NCI-H1694 treated with DMSO at 0.1 percent for 48 hours (cell line): ENCODE results near the gene TCEA2.

Source experiments
- DNase-seq: peaks from one replicate; lab custom pipeline; 2025; lab: John Stamatoyannopoulos, UW

TCEA2 gene

DNA sequence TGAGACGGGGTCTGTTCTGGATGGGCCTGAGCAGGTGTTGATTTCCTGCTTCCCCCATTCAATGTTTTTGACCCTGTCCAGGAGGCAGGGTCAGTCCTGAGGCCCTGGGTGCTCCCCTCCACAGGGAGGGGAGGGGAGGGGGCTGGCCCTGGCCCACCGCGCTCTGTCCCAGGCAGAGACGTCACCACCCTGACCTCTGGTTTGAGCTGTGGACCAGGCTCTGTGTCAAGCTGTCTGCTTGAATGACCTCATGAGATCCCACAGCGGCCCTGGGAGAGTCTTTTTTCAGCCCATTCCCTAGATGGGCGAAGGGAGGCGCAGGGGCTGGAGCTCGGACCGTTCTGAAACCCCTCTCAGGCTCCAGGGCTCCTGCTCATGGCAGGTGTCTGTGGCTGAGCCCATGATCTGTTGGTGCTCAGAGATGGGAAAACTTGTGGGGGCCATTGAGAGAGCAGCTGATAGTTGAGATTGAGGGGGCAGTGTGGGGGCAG, 30.1 kb downstream of the TCEA2 start:
- DNase-seq: no peak

DNA sequence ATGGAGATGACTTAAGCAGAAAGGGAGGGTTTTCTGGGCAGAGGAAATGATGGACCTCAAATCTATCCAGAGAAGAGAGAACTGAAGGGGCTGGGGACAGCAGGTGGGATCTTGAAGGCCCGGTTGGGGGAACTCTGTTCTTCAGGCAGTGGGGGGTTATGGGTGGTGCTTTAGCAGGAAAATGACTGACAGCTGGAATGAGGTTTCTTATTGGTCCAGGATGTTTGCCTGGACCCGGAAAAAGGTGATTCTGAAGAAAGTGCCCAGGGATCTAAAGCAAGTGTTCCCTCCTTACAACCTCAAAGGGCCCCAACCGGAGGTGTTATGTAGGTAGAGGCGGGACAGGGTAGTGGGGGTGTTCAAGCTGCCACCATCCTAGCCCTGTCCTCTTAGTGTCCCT, 32.5 kb downstream of the TCEA2 start:
- DNase-seq: no peak

DNA sequence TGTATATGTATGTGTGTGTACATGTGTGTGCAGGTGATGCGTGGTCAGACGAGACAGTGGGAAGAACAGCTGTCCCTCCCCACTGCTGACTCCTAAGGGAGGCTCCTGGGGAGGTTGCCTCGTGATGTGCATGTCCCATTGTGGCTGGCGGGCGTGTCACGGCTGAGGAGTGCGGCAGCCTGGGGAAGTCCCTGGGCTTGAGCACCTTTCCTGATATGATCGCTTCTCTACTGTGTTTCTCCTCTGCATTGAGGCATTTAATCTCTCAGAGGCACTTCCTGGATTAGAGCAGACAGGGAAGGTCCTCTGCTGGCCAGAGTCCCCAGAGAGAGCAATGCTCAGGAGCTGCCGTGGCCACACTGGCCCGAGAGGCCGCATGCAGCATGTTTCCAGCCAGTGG, 32.9 kb downstream of the TCEA2 start:
- DNase-seq: no peak

DNA sequence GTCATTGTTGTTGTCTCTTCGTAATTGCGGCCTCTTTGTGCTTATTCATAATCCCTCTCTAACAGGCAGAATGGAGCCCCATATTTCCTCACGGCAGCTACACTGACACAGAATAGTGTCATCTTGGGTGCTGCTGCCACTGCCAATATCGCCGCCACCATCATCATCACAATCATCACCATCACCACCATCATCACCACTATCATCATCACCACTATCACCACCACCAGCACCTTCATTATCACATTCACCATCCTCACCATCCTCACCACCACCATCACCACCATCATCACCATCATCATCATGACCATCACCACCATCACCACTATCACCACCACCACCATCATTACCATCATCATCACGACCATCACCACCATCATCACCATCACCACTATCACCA, 33.5 kb downstream of the TCEA2 start:
- DNase-seq: no peak

DNA sequence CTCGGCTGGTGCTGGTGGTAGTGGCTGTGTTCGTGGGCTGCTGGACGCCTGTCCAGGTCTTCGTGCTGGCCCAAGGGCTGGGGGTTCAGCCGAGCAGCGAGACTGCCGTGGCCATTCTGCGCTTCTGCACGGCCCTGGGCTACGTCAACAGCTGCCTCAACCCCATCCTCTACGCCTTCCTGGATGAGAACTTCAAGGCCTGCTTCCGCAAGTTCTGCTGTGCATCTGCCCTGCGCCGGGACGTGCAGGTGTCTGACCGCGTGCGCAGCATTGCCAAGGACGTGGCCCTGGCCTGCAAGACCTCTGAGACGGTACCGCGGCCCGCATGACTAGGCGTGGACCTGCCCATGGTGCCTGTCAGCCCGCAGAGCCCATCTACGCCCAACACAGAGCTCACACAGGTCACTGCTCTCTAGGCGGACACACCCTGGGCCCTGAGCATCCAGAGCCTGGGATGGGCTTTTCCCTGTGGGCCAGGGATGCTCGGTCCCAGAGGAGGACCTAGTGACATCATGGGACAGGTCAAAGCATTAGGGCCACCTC, 35.5 kb downstream of the TCEA2 start:
- no peak for DNase-seq

DNA sequence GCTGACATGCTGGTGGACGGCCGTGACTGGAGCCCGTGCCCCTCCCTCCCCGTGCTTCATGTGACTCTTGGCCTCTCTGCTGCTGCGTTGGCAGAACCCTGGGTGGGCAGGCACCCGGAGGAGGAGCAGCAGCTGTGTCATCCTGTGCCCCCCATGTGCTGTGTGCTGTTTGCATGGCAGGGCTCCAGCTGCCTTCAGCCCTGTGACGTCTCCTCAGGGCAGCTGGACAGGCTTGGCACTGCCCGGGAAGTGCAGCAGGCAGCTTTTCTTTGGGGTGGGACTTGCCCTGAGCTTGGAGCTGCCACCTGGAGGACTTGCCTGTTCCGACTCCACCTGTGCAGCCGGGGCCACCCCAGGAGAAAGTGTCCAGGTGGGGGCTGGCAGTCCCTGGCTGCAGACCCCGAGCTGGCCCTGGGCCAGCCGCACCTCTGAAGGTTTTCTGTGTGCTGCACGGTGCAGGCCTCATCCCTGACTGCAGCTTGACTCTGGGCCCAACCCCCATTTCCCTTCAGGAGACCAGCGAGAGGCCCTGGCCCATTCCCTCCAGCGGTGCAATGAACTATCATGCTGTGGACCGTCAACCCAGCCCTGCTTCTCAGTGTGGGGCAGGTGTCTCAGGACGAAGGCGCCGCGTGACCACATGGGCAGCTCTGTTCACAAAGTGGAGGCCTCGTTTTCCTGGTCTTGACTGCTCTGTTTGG, 36.2 kb downstream of the TCEA2 start:
- peak; percentile 47 for DNase-seq

DNA sequence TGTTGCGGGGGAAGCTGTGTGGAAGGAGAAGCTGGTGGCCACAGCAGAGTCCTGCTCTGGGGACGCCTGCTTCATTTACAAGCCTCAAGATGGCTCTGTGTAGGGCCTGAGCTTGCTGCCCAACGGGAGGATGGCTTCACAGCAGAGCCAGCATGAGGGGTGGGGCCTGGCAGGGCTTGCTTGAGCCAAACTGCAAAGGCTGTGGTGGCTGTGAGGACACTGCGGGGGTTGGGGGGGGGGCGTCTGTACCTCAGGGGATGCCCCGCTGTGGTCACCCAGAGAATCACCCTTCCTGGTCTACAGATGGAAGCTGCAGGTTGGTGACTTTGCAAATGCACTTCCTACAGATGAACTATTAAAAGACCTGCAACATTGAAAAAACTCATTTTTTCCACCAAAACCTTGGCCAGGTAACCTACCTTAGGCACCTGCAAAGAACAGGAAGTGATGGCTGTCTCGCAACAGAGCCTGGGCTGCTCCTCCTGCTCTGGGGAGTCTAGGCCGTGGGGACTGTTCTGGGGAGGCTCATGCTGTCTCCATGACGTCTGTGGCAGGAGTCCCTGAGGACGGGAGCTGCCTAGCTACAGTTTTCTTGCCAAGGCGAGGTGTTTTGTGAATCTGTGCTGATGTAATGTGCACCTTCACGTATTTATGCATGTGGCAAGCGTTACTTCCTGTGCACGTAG, 37.0 kb downstream of the TCEA2 start:
- DNase-seq: no peak

DNA sequence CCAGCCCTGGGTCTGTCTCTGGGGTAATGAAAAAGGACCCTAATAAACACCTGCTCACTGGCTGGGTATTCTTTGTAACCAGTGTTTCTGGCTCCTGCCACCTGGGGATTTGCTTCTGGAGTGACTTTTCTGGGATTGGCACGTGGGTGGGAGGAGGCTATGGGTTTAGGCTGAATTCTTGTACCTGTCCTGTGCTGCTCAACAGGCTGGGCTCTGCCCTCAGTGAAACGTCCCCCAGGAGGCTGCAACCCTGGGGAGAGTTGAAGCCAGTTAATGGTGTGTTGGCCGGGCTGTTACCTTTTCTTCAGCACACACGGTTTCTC, 37.5 kb downstream of the TCEA2 start:
- DNase-seq: no peak

DNA sequence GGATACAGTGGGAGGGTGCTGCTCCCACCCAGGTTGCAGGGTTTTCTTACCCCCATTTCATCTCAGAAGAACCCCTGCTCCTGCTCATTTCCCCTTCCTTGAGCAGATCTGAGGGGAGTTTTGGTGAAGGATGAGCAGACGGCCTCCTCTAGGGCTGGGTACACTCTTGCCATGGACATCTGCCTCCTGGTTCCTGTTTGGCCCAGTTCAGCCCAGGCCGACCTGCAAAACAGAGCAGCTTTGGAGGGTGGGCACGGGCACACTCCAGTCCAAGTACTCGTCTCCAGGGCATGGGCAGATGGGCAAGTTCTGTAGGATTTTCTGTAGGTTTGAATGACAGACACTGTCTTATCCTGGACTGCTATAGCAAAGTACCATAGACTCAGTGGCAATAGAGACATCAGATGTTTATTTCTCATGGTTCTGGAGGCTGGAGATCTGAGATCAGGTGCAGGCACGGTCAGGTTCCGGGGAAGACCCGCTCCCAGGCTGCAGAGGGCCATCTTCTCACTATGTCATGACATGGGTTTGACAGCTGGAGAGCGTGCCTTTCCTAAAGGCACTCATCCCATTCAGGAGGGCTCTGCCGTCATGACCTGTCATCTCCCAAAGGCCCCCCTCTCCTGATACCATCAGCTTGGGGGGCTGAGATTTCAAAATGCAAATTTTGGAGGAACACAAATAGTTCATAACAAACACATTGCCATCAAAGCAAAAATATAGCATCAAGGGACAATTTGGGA, 38.1 kb downstream of the TCEA2 start:
- DNase-seq: no peak

DNA sequence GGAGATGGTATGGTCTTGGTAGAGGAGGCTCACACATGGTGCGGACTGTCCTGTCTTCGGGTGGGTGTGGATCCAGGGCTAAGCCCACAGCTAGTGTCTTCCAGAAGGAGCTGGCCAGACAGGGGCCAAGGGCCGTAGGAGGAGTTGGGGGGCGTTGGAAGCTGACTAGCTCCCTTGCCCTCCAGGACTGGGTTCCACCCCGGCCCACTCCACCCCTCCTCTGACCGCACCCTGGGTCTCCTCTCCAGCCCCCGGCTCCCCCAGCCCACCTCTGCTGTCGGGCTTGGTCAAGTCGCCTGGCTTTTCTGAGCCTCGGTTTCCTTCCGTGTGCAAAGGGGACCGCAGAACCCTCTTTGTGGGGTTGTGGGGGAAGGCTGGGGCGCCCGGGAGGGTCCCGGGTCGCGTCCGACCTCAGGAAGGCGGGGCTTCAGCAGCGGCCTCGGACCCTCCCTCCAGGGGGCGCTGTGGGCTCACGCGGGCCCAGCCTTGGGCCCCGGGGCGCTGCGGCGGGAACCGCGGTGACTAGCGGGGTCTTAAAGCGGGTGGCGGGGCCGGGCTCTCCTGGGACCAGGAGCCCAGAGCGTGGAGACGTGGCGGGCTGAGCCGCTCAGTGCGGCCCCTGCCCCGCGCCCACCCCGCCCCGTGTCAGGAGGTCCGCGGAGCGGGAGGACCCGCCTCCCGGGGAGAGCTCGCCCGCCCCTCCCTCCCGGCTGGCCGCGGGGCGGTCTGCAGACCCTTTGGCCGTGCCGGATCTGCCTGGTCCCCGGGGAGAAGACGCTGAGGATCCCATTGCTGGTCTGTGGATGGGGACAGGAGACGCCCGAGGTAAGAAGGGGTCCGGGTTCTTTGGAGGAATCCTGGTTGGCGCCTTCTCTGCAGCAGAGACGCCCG, 39.0 kb downstream of the TCEA2 start:
- no peak for DNase-seq

DNA sequence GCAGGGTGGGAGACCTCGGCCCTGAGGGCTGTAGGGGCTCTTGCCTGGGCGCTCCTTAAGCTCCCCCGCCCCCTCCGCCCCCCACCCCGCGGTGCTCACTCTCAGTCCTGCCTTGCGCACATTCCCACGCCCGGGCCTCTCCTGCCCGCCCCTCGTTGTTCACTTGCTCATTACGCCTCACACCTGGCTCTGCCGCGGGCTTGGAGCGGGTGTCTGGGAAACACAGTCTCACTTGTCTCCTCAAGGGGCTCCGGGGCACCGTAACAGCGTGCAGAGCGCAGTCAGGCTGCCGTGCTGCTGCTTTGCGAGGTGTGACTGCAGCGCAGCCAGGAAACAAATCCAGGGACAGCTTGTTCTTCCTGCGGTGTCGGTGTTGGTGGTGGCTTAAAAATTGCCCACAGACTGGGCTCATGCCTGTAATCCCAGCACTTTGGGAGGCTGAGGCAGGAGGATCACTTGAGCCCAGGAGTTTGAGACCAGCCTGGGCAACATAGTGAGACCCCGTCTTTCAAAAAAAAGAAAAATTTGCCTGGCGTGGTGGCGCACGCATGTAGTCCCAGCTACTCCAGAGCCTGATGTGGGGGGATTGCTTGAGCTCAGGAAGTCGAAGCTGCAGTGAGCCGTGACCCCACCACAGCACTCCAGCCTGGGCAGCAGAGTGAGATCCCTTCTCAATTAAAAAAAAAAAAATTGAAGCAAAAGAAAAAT, 39.8 kb downstream of the TCEA2 start:
- DNase-seq: peak; percentile 40

DNA sequence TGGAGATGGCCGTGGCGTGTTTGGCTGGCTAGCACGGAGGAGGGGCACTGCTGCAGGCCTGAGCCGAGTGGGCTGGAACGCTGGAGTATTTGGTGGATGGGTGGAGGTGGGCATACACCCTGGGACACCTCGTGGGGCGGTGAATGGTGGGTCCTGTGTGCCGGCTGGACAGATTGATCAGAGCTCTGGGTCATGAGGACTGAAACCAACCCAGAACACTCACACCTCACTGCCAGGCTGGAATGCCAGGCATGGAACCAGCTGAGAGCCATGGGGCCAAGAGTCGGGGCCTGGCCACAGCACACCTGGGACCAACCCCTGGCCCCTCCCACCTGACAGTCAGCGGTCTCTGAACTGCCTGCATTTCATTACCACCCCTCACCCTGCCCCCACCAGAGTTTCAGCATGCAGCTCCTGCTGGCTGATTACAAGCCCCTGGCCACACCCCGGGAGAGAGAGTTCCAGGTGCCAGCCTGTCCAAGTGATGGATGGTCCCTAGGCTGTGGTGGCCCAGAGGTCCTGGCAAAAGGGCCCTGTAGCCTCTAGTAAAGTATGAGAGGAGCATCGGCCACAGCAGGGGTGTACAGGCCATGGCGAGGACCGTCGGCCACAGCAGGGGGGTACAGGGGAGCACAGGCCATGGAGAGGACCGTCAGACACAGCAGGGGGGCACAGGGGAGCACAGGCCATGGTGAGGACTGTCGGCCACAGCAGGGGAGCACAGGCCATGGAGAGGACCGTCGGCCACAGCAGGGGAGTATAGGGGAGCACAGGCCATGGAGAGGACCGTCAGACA, 41.1 kb downstream of the TCEA2 start:
- no peak for DNase-seq

DNA sequence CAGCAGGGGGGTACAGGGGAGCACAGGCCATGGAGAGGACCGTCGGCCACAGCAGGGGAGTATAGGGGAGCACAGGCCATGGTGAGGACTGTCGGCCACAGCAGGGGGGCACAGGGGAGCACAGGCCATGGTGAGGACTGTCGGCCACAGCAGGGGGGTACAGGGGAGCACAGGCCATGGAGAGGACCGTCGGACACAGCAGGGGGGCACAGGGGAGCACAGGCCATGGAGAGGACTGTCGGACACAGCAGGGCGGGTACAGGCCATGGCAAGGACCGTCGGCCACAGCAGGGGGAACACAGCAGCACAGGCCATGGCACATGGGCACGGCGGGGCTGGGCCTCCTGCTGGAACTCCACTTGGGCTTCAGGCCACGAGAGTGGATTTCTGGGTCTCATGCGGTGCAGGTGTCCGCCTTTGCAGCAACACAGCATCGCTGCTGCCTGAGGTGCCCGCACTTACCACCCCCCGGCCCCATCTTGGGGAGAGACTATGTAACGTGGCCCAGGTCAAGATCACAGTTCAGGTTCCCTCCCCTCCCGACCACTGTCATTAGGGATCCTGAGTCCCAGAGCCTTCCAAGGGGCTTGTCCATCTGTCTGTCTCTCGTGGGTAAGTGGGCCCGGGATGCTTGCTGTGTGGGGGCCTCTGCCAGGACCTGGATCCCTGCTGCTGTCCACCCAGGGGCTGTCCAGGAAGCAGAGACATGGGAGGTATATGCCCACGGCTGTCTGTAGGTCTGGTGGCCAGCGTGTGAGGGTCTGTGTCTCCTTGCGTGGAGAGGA, 41.9 kb downstream of the TCEA2 start:
- DNase-seq: no peak

DNA sequence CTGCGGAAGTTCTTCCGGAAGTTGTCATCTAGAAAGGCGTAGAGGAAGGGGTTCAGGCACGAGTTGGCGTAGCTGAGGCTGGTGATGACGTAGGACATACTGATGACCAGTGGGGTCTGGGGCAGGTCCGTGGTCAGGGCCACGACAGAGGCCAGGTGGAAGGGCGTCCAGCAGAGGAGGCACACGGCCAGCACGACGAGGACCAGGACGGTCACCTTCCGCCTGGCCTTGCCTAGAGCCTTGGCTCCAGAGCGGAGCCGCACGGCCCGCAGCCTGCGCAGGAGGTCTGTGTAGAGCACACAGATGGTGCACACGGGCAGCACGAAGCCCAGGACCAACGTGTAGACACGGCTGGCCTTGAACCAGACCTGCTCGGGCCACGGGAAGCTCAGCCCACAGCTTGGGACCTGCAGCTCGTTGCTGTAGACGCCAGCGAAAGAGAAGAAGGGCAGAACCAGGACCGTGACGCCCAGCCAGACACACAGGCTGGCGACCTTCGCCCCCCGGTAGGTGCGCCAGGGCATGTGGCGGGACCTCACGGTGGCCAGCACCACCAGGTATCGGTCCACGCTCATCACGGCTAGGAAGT, 42.9 kb downstream of the TCEA2 start:
- no peak for DNase-seq

DNA sequence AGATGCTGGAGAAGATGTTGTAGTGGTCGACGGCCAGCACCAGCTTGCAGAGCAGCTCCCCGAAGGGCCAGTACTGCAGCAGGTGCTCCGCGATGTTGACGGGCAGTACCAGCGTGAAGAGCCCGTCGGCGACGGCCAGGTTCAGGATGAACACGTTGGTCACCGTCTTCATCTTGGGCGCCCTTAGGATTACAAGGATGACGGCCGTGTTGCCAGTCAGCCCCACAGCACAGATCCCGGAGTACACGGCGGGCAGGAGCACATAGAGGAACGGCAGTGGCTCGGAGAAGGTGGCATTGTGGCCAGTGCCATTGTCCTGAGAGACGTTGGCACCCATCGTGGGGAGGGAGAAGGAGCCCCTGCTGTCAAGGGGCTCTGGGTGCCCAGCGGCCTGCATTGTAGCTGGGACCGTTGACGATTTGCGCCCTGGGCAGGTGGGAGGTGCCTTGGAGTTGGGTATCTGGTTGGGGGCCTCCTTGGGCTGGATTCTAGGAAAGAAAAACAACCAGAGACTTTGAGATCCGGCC, 43.5 kb downstream of the TCEA2 start:
- DNase-seq: no peak

DNA sequence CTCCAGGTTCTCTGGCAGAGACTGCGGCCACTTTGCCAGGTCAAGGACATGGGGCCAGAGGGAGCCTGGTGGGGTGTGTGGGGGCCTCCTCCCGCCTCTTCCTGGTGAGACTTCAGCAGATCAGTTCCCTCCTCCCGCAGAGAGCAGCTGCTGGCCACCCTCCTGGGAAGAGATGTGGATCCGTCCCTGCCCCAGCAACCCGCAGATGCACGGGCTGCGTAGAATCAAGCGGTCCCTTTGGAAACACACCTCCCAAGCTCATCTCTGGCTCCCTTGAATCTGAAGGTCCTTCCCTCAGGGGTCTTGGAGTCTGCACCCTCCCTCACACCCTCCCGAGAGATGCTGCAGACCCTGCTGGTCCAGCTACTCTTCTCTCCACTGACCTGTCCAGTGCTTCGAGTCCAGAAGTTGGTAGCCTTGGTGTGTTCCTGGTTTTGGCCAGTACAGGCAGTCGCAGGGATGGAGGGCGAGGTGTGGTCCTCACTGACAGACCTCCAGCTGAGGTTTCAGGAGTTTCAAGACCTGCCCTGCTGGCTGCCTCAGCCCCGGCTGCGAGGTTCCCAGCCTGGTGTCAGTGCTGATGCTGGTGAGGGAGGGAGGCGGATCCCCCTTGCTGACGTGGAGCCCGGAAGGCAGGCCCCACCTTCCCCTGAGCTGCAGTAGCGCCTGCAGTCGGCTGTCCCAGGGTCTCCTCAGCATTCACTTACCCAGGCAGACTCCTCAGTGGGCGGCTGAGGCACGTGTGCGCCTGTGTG, 44.2 kb downstream of the TCEA2 start, which contains the start of gene NPBWR2:
Gene NPBWR2 (minus strand): TSS at position 585 of the 755 bp plus-strand sequence. CDS start 734 bp downstream, outside the sequence.
- no peak for DNase-seq

DNA sequence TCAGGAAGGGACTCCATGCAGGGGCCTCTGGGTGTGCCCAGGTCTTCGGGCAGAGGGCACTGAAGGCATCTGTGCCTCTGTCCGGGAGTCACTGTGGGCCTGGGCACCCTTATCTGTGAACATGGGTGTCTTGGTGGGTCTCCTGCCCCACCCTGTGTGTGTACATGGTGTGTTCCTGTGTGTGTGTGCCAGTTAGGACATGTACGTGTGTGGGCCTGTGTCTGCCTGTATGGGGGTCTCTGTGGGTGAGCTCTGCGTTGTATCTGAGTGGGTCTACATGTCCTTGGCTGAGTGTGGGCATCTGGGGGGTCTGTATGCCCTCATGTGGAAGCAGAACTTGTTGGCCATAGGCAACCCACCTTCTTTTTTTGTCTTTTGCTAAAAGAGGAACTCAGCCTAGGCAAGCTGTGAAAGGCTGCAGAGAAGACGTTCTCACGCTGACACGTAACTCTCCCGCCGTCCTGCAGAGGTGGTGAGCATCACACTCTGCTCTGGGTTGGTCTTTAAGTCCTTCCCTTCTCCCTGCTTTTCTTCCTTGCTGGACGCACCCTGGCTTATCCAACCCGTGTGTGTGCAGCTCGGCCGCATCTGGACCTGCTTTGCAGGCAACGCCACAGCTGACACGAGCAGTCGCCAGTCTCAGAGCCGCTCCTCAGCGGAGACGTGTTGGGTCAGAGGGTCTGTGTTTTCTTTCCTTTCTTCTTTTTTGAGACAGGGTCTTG, 44.9 kb downstream of the TCEA2 start:
- no peak for DNase-seq
